ENCODE results near the gene NR6A1. TPM values are rescaled to one million over a fixed set of nuclear protein-coding genes. Genes with fewer than 3 reads are reported as not detected.

NR6A1 gene
- total and polyA plus RNA-seq, 4 experiments from 2014 or later, result 0.06 TPM; not detected in 3

DNA sequence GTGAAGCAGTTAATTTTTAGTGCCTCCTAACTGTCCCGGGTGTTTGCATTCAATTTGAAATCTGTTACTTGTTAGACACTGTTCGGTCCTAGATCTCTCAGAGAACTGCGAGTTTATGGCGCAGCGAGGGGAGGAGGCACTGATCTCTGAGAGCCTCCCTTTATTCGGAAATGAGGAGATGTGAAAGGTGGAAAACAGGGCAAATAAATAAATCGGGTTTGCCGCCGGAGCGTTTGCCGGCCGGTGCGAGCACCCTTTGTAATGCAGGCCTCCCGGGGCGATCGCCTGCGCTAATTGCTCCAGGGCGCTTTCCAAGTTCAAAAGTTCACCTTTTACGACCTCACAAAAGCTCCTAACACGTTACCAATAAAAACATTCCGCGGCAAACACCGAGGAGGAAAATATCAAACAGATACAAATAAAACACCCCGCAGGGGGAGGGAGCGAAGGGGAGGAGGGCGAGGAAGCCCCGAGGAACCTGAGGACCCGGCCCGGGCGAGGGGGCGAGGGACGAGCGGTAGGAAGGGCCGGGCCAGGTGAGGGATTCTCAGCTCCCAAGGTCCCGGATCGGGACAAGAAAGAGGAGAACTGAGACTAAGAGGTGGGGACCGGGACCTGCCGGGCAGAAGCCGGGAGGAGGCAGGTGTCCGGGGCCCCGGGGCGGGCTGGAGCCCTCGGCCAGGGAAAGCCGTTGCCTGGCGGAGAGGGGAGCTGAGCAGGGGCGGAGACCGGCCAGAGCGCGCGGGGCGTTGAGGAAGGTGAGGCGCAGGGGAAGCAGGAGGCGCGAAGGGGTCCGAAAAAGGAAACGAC is 1.4 kb downstream of the NR6A1 start:
- intact Hi-C loops (cut with micrococcal nuclease), result loop anchor here (2.0 to 5.0 kb wide), 4 partner anchors 419 to 493 kb away; partner anchors contain the start of genes GAPVD1, HSPA5, PPP6C and RABEPK
- peak overlapping the region; percentile 21 to 66 for H3K4me3 ChIP-seq (ENCODE audit: low read length in 2 of 2)
- Mint-ChIP-seq H3K27ac (peak overlapping the region in 5 of 7 donors; percentile 12 to 83 (median 62)), H3K4me3 (peak overlapping the region; percentile 83 to 91 (median 87)), H3K27me3 (peaks cover 47 to 54% of the 10 kb centered on the region in 2 donors), H3K4me1 (peaks cover 20 to 52% (median 30%) of the 10 kb centered on the region in 4 donors), H3K36me3 (peaks cover 0 to 5% of the 10 kb centered on the region in 2 donors), H3K9me3 (peaks cover 0 to 5% (median 0%) of the 10 kb centered on the region in 8 donors)
- no peak overlapping the region for H3K27ac ChIP-seq (ENCODE audit: low read depth, low read length)
- ChIA-PET POLR2A (ENCODE audit: partially characterized antibody) (interaction anchor here (1.3 to 2.8 kb wide), 4 partner anchors 84 to 373 kb away, joined by 4 to 22 read pairs (median 7); partner anchors contain the start of genes ARPC5L, RPL35 and SCAI), CTCF (ENCODE audit: partially characterized antibody) (interaction anchor here (0.6 to 12.2 kb wide), 3 partner anchors 85 to 356 kb away, joined by 3 to 230 read pairs (median 3); partner anchors contain the start of gene WDR38)
- H3K27me3 ChIP-seq (ENCODE audit: insufficient read depth, low read length), result peaks cover 28% of the 10 kb centered on the region
- H3K36me3 ChIP-seq (ENCODE audit: insufficient read depth, low read length), result no peaks in the 10 kb centered on the region
- peaks cover 24% of the 10 kb centered on the region for H3K4me1 ChIP-seq (ENCODE audit: insufficient read depth, low read length)
- no peaks in the 10 kb centered on the region for H3K9me3 ChIP-seq (ENCODE audit: control insufficient read depth in 1 of 2, low read length in 2 of 2)
- DNase-seq, result peak in 2 of 5 donors; percentile 15 to 16

DNA sequence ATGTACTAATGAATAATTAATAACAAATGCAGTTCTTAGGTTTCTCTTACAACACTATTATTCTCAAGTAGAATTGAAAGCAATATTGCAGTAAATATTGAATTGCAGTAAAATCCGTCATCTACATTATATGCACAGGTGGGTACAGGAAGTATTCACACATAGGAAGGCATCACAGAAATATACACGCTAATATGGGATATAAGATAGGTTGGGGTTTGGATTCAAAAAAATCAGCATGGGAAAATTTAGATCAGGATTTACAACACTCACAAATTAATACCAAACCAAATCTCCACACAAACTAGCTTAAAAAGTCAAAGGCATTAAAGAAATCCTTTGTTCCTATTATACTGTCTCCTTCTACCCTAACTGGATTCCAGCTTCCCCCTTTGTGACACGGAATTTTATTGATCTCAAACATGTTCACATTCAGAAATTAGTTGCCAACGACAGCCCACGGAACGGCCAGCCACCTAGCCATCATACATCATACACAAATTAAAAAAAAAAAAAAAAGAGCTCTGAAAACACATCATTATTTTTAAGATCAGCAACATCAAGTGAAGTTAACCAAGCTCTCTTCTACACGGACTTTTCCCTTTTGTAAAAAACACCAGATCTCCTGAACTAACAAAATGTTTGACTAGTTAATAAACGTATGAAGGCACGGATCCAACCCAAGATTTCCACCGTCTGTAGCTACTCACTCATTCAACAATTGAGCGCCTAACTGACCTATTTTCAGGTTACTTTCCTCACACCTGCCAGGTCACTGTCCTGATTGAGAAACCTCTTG is 2.2 kb downstream of the NR6A1 start:
- ChIA-PET POLR2A (ENCODE audit: partially characterized antibody) (interaction anchor here (1.4 kb wide), 1 partner anchor 85 kb away, joined by 4 read pairs; no protein-coding TSS in a partner anchor), CTCF (ENCODE audit: partially characterized antibody) (interaction anchor here (0.6 to 12.2 kb wide), 3 partner anchors 57 to 342 kb away, joined by 3 to 230 read pairs (median 3); partner anchors contain the start of gene WDR38)
- Histone ChIP-seq H3K27me3 (ENCODE audit: insufficient read depth, low read length) (peaks cover 32% of the 10 kb centered on the region), H3K36me3 (ENCODE audit: insufficient read depth, low read length) (no peaks in the 10 kb centered on the region), H3K9me3 (ENCODE audit: control insufficient read depth in 1 of 2, low read length in 2 of 2) (no peaks in the 10 kb centered on the region), H3K4me3 (ENCODE audit: low read length in 2 of 2) (no peak overlapping the region), H3K27ac (ENCODE audit: low read depth, low read length) (no peak overlapping the region), H3K4me1 (ENCODE audit: insufficient read depth, low read length) (peaks cover 24% of the 10 kb centered on the region)
- Mint-ChIP-seq H3K4me1 (peaks cover 20 to 44% (median 27%) of the 10 kb centered on the region in 4 donors), H3K36me3 (peaks cover 0 to 5% of the 10 kb centered on the region in 2 donors), H3K9me3 (peaks cover 0 to 5% (median 0%) of the 10 kb centered on the region in 8 donors), H3K27me3 (peaks cover 46 to 51% of the 10 kb centered on the region in 2 donors), H3K4me3 (peak overlapping the region; percentile 77 to 91 (median 86)), H3K27ac (peak overlapping the region in 2 of 7 donors; percentile 12 to 72)
- no peak for DNase-seq
- intact Hi-C loops (cut with micrococcal nuclease), result no loop called here

- Histone ChIP-seq H3K9me3 (ENCODE audit: control insufficient read depth in 1 of 2, low read length in 2 of 2) (no peaks in the 10 kb centered on the region), H3K27ac (ENCODE audit: low read depth, low read length) (no peak overlapping the region), H3K4me1 (ENCODE audit: insufficient read depth, low read length) (peaks cover 24% of the 10 kb centered on the region), H3K36me3 (ENCODE audit: insufficient read depth, low read length) (no peaks in the 10 kb centered on the region), H3K27me3 (ENCODE audit: insufficient read depth, low read length) (peaks cover 31% of the 10 kb centered on the region), H3K4me3 (ENCODE audit: low read length in 2 of 2) (no peak overlapping the region)
- Mint-ChIP-seq H3K36me3 (peaks cover 0 to 5% of the 10 kb centered on the region in 2 donors), H3K9me3 (peaks cover 0 to 5% (median 0%) of the 10 kb centered on the region in 8 donors), H3K27ac (no peak overlapping the region), H3K27me3 (peaks cover 48 to 53% of the 10 kb centered on the region in 2 donors), H3K4me1 (peaks cover 20 to 37% (median 27%) of the 10 kb centered on the region in 4 donors), H3K4me3 (no peak overlapping the region)
- POLR2A ChIA-PET (ENCODE audit: partially characterized antibody), result interaction anchor here (1.4 kb wide), 1 partner anchor 86 kb away, joined by 4 read pairs; no protein-coding TSS in a partner anchor
- CTCF ChIA-PET (ENCODE audit: partially characterized antibody), result interaction anchor here (0.9 to 12.2 kb wide), 2 partner anchors 57 to 86 kb away, joined by 3 to 230 read pairs; partner anchors contain the start of gene WDR38
- intact Hi-C loops (cut with micrococcal nuclease), result no loop called here
- DNase-seq, result no peak
Measured at GRCh38 chr9:124768334-124768733, 2.8 kb downstream of the NR6A1 start.

DNA sequence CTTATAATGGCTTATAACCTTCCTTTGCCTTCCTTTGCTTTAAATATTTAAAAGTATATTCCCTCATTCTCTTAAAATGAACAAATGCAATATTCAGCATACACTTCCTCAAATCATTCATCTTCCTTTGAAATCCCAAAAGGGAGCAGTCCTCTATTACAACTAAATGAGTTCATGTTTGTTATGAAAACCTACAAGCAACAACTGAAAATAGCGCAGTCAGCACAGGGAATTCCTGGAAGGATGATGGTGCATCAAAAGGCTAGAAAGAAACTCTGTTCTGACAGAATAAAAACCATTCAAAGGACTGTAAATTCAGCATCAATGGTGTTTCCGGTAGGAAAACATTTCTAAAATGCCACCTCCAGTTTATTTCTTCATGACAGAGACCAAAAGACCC is 3.3 kb downstream of the NR6A1 start:
- ChIA-PET POLR2A (ENCODE audit: partially characterized antibody) (no interaction called here), CTCF (ENCODE audit: partially characterized antibody) (no interaction called here)
- peaks cover 35% of the 10 kb centered on the region for H3K27me3 ChIP-seq (ENCODE audit: insufficient read depth, low read length)
- H3K27ac ChIP-seq (ENCODE audit: low read depth, low read length), result no peak overlapping the region
- H3K4me1 ChIP-seq (ENCODE audit: insufficient read depth, low read length), result peaks cover 24% of the 10 kb centered on the region
- no peaks in the 10 kb centered on the region for H3K36me3 ChIP-seq (ENCODE audit: insufficient read depth, low read length)
- Mint-ChIP-seq H3K27me3 (peaks cover 53 to 58% of the 10 kb centered on the region in 2 donors), H3K27ac (no peak overlapping the region), H3K9me3 (peaks cover 0 to 5% (median 0%) of the 10 kb centered on the region in 8 donors), H3K36me3 (peaks cover 0 to 5% of the 10 kb centered on the region in 2 donors), H3K4me3 (no peak overlapping the region), H3K4me1 (peaks cover 20 to 36% (median 27%) of the 10 kb centered on the region in 4 donors)
- intact Hi-C loops (cut with micrococcal nuclease), result no loop called here
- no peaks in the 10 kb centered on the region for H3K9me3 ChIP-seq (ENCODE audit: control insufficient read depth in 1 of 2, low read length in 2 of 2)
- H3K4me3 ChIP-seq (ENCODE audit: low read length in 2 of 2), result no peak overlapping the region
- DNase-seq, result no peak

DNA sequence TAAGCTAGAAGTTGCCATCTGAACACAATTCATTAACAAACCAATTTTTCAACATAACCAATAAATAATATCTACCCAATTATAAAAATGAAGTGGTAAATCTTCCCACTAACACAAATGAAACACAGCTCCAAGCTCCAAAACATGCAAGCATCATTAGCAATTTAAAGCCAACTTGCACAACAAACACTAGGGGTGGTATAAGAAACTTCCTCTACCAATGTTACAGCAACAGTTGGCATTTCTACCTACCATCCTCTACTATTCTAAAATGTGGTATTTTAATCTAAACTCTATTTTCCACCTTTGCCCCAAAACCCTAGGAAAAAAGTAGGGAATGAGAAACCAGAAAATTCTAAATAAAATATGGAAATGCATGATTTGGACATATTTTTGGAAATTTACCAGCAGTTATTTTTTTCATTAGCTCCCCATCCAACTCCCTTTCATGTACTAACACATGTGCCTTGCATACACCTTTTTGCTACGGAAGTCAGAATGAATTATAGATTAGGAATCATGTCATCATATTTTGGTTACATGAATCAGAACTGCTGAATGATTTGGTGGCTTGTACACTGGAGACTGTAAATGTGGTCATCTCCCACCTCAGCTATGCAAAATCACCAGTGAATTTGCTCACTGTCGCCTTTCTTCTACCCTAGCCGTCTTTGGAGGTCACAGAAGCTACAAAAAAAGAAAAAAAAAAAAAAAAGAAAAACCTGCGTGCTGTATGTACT is 4.1 kb downstream of the NR6A1 start:
- ChIA-PET POLR2A (ENCODE audit: partially characterized antibody) (interaction anchor here (0.7 kb wide), 1 partner anchor 10 kb away, joined by 3 read pairs; no protein-coding TSS in a partner anchor), CTCF (ENCODE audit: partially characterized antibody) (interaction anchor here (1.1 to 2.1 kb wide), 3 partner anchors 85 to 95 kb away, joined by 5 to 7 read pairs (median 6); partner anchors contain the start of genes ARPC5L and WDR38)
- H3K36me3 Mint-ChIP-seq, result peaks cover 0 to 5% of the 10 kb centered on the region in 2 donors
- intact Hi-C loops (cut with micrococcal nuclease), result no loop called here
- H3K9me3 ChIP-seq (ENCODE audit: control insufficient read depth in 1 of 2, low read length in 2 of 2), result no peaks in the 10 kb centered on the region
- no peak for DNase-seq
- peaks cover 19% of the 10 kb centered on the region for H3K4me1 ChIP-seq (ENCODE audit: insufficient read depth, low read length)
- H3K27me3 Mint-ChIP-seq, result peaks cover 55 to 60% of the 10 kb centered on the region in 2 donors
- H3K36me3 ChIP-seq (ENCODE audit: insufficient read depth, low read length), result no peaks in the 10 kb centered on the region
- peaks cover 15 to 29% (median 21%) of the 10 kb centered on the region in 4 donors for H3K4me1 Mint-ChIP-seq
- H3K27ac Mint-ChIP-seq, result no peak overlapping the region
- peaks cover 35% of the 10 kb centered on the region for H3K27me3 ChIP-seq (ENCODE audit: insufficient read depth, low read length)
- H3K4me3 ChIP-seq (ENCODE audit: low read length in 2 of 2), result no peak overlapping the region
- peaks cover 0 to 5% (median 0%) of the 10 kb centered on the region in 8 donors for H3K9me3 Mint-ChIP-seq
- H3K27ac ChIP-seq (ENCODE audit: low read depth, low read length), result no peak overlapping the region
- H3K4me3 Mint-ChIP-seq, result no peak overlapping the region

- intact Hi-C loops (cut with micrococcal nuclease), result no loop called here
- peaks cover 12 to 23% (median 16%) of the 10 kb centered on the region in 4 donors for H3K4me1 Mint-ChIP-seq
- H3K4me3 Mint-ChIP-seq, result no peak overlapping the region
- H3K27me3 Mint-ChIP-seq, result peaks cover 58 to 63% of the 10 kb centered on the region in 2 donors
- H3K27ac ChIP-seq (ENCODE audit: low read depth, low read length), result no peak overlapping the region
- H3K9me3 Mint-ChIP-seq, result peaks cover 0 to 4% (median 0%) of the 10 kb centered on the region in 8 donors
- H3K27ac Mint-ChIP-seq, result no peak overlapping the region
- ChIA-PET POLR2A (ENCODE audit: partially characterized antibody) (no interaction called here), CTCF (ENCODE audit: partially characterized antibody) (interaction anchor here (1.1 to 2.1 kb wide), 3 partner anchors 86 to 96 kb away, joined by 5 to 7 read pairs (median 6); partner anchors contain the start of genes ARPC5L and WDR38)
- no peak for DNase-seq
- H3K36me3 ChIP-seq (ENCODE audit: insufficient read depth, low read length), result no peaks in the 10 kb centered on the region
- peaks cover 35% of the 10 kb centered on the region for H3K27me3 ChIP-seq (ENCODE audit: insufficient read depth, low read length)
- H3K9me3 ChIP-seq (ENCODE audit: control insufficient read depth in 1 of 2, low read length in 2 of 2), result no peaks in the 10 kb centered on the region
- H3K4me1 ChIP-seq (ENCODE audit: insufficient read depth, low read length), result peaks cover 14% of the 10 kb centered on the region
- no peak overlapping the region for H3K4me3 ChIP-seq (ENCODE audit: low read length in 2 of 2)
- H3K36me3 Mint-ChIP-seq, result peaks cover 0 to 2% of the 10 kb centered on the region in 2 donors
Measured at GRCh38 chr9:124766326-124766725, 4.8 kb downstream of the NR6A1 start.
